GM18951 (cell line): Measurements from ENCODE around the gene SPTLC2.

Experiments used
- POLR2A ChIP-seq: IDR thresholded peaks from 4 replicates; pipeline ENCODE4 v1.6.1; 2011; ENCODE audit warnings: mild to moderate bottlenecking; ENCODE audit not compliant: insufficient read length, insufficient read depth; ENCODE audit errors: extremely low read depth
- in situ Hi-C: fragments of 300-500 bp; cut with MboI; formaldehyde crosslinking; loops from one replicate; pipeline ENCODE4 v1.12.0; 2022; ENCODE audit warnings: low sequenced_read_pairs, mixed read lengths, inconsistent platforms; ENCODE audit not compliant: unreplicated experiment

SPTLC2 gene

DNA sequence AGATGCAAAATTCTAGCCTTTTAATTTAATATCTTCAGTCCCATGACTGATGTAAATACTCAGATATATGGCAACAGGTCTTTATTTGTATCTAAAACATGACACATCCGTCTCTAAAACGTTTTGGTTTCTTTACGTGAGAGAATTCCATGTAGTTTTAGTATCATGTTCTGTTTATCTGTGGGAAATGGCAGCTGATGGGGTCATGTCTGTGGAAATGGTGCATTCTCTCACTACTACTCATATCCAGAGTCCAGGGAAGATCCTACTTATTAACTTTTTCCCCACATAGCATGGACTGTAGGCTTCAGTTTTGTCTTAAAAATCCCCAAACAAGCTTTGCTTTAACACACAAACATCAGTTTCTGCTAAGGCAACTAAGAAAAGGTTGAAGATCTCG lies 53.8 kb downstream of the SPTLC2 start:
- in situ Hi-C loops, result no loop called here
- no peak for TF ChIP-seq POLR2A

DNA sequence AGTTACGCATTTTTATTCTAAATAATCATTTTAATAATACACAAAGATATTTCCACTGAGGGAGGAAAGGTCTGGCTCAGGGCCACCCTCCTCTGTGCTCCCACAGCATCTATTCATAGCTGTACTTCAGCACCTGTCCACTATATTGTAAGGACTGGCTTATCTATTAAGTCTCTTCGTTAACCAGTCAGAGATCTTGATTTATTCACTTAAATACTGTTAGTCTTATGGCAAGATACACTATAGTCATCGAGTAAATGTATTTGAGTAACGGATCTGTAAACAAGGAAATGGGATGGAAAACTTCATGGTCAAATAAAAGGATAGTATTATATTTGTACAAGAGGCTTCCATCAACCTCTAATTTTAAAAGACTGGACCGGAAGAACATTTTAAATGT lies 54.6 kb downstream of the SPTLC2 start:
- no peak for TF ChIP-seq POLR2A
- in situ Hi-C loops, result no loop called here

DNA sequence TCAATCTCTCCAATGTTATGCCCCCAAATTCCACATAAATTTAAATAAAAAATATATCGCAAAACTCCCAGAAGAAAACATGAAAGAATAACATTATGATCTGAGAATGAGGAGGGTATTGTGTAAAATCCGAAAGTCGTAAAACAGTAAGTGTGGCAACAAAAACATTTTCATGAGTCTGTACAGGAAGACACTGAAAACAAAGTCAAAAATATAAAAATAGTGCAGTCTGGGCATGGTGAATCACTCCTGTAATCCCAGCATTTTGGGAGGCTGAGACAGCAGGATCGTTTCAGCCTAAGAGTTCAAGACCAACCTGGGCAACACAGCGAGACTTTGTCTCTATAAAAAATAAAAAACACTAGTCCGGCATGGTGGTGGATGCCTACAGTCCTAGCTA lies 57.1 kb downstream of the SPTLC2 start:
- in situ Hi-C loops, result no loop called here
- TF ChIP-seq POLR2A, result no peak

DNA sequence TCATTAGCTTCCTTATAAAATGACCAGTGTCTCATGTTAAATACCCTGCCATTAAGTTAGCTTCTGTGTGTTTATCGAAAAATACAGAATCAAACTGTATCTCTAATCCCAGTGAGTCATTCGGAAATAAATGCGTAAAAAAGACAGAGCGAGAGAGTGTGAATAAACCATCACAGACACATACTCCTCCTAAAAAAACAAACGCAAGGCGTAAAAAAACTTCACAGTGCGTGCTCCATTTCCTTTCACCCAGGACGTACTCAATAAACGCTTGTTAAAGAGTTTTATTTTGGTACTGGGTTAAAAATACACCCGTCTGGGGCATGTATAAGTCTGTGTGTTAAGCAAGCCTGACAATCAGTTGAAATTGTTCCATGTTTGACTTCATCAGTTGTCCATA lies 59.0 kb downstream of the SPTLC2 start:
- in situ Hi-C loops, result no loop called here
- no peak for TF ChIP-seq POLR2A

DNA sequence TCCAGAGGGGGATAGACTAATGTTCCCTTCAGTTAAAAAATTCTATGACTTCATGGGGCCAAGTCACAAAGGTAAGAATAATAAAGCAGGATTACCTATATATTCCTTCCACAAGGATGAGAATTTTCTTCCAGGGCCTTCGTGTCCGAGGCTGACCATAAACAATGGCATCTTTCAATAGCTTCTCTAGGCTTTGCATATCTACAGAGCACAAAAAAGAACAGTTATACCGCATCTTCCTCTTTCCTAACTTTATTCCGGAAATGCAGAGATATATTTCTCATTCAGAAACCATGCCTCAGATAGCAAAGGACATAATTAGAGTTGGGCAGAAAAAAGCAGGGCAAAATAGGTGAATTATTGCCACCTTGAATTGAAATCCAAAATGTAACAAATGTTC lies 59.5 kb downstream of the SPTLC2 start:
- TF ChIP-seq POLR2A, result no peak
- in situ Hi-C loops, result no loop called here

DNA sequence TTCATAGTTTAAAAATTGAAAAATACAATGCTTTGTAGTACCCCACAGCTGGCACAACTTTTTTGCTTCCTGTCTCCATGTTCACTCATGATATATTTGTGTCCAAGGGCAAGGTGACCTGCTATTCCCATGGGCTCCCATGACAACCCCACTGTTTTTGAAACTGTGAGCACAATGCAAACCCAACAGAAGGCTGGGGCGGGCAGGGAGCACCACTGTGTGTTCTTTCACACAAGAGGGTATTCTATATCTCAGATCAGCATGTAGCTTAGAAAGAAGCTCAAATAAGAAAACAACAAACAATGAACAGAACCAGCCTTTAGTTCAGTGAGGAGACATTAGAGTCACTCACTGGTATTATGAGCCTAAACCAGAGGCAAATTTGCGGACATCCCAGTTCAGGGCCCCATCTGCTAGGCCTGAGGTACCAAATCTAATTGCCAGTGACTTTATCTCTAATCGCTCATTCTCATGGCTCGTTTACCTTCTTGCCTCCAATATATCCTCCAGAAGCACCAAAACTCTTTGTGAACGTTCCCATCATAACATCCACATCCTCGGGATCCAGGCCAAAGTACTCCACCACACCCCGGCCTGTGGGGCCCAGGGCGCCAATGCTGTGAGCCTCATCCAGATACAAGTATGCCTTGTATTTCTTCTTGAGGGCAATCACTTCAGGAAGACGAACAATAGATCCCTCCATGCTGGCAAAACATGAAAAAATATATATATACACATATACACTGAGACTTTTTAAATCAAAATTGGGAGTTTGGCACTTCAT lies 61.4 kb downstream of the SPTLC2 start:
- in situ Hi-C loops, result no loop called here
- no peak for TF ChIP-seq POLR2A

DNA sequence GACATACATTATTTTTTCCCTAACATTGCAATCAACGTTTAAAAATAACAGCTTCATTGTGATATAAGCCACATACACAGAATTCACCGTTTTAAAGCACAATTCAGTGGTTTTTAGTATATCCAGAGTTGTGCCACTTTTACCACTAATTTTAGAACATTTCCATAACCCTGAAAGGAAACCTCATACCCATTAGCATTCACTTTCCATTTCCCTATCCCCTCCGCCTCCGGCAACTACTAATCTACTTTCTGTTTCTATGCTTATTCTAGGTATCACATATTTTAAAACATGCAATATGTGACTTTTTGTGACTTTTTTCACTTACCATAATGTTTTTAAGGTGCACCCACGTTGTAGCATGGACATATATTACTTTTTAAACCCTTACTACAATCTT lies 62.2 kb downstream of the SPTLC2 start:
- TF ChIP-seq POLR2A, result no peak
- in situ Hi-C loops, result no loop called here

DNA sequence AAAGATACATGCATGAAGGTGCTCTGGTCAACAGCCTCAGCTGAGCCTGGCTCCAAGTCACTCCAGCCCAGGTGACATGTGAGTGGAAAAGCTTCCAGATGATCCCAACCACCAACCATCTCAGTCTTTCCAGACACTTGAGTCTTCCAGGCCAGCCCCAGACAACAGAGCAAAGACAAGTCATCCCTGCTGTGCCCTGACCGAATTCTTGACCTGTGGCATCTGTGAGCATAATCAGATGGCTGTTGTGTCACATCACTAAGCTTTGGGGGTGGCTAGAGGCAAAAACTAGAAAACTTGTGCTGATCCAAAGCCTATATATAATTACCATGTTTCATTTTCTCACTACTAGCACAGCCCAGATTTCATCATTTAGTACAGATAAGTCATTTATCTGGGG lies 67.0 kb downstream of the SPTLC2 start:
- TF ChIP-seq POLR2A, result no peak
- in situ Hi-C loops, result loop anchor here (5.0 kb wide), 1 partner anchor 252 kb away; no protein-coding TSS in a partner anchor

DNA sequence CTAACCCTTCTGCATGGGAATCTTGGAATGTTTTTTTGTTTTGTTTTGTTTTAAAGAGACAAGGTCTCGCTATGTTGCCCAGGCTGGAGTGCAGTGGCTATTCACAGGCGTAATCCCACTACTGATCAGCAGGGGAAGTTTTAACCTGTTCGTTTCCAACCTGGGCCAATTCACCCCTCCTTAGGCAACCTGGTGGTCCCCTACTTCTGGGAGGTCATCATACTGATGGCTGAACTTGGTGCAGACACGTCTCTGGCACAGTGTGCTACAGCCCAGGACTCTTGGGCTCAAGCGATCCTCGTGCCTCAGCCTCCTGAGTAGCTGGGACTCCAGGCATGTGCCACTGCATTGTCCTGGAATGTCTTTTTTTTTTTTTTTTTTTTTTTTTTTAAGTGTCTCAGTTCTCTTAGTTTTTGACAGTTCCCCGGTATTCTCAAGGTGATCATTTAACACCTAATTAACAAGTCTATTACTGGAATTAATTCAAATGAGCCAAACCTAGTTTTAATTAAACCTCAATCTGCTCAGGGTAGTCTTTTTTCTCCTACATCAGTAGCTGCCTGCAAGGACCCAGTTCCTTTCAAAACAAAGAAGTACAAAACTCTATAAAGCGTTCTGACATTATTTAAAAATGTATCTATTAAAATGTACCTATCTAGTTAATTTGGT lies 68.8 kb downstream of the SPTLC2 start:
- in situ Hi-C loops, result loop anchor here (5.0 kb wide), 1 partner anchor 250 kb away; no protein-coding TSS in a partner anchor
- TF ChIP-seq POLR2A, result no peak

DNA sequence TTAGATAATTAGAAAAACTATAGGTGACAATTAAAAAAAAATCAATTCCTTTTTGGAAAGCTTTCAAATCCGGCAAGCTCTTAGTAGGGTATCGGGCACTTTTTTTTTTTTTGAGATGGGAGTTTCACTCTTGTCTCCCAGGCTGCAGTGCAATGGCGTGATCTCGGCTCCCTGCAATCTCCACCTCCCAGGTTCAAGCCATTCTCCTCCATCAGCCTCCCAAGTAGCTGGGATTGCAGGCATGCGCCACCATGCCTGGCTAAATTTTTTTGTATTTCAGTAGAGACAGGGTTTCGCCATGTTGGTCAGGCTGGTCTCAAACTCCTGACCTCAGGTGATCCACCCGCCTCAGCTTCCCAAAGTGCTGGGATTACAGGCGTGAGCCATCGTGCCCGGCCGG lies 71.3 kb downstream of the SPTLC2 start:
- in situ Hi-C loops, result loop anchor here (5.0 kb wide), 1 partner anchor 248 kb away; no protein-coding TSS in a partner anchor

DNA sequence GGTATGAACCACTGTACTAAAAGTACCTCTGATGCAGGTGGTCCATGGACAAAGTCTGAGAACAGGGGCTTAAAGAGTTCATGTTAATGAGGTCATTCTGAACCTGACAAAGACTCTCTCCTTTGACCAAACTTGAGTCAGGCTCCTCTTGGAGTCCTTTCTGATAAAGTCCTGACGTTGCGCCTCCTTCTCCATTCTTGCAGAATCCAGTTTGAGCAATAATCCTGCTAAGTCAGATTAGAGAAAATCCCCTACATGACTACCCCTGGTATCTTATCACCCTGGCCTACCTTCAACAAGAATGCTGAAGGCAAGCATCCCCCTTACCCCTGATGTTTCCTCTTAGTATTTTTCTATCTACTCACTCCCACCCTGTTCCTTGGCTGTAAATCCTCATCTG lies 71.9 kb downstream of the SPTLC2 start:
- TF ChIP-seq POLR2A, result no peak
- in situ Hi-C loops, result no loop called here

DNA sequence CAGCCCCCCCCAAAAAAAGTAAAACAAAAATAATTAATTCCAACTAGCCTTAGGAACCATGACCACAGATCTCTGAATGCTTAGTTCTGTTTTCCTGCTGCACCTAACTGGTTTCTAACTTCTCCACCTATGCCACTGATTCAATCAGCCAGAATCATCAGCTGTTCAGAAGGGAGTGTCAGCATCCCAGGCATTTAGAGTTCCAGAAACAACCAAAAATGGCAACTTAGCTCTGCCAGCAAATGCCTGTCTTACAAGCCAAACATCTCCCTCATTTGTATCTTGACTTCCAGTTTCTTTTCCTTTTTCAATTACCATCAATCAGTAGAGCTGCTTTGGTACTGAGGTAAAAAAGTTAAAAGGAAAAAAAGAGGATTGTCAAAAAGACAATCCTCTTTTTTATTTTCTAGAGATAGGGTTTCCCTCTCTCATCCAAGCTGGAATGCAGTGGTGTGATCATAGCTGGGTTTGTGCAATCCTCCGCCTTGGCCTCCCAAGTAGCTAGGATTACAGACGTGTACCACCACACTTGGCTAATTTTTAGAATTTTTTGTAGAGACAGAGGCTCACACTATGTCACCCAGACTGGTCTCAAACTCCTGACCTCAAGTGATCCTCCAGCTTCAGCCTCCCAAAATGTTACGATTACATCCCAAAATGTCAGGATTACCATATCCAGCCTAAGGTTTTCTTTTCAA lies 72.7 kb downstream of the SPTLC2 start:
- TF ChIP-seq POLR2A, result no peak
- in situ Hi-C loops, result no loop called here

DNA sequence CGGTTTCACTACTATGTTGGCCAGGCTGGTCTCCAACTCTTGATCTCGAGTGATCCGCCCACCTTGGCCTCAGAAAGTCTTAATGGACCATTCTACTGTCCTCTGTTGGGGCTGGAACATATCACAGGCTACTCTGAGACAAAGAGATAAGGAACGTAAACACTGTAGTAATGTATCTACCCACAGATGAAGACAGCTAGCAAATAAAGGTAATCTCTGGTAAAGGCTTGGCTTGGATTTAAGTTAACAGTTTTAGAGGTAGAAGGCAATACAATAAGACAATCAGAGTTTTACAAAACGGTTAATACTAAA lies 73.2 kb downstream of the SPTLC2 start:
- in situ Hi-C loops, result no loop called here
- no peak for TF ChIP-seq POLR2A

DNA sequence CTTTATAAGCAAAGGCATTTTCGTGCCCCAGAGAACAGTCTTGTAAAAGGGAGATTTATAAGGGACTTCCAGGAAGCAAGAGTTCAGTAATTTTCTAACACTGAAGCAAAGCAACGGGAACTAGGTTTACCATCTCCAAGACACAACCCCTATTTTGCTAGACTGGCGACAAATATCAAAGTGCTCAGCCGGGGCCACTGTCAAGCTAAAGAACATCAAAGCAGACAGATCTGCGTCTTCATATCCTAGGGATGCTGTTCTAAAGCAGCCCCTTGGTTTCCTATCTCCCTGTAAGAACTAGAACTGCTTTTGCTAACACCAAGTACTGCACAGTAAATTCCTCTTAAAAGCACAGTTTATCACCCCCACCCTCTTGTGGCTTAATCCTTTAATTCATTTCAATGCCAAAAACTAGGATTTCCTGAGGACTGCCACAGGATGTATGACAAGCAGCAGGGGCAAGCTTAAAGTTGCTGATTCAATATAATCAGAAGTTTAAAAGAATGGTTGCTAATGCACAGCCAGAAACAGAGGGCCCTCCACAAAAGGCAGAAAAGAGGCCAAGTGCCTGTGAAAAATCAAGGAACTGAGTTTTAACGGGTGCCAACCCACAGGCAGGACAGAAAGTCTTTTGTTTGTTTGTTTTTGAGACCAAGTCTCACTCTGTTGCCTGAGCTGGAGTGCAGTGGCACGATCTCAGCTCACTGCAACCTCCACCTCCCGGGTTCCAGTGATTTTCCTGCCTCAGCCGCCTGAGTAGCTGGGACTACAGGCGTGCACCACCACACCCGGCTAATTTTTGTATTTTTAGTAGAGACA lies 73.8 kb downstream of the SPTLC2 start:
- no peak for TF ChIP-seq POLR2A
- in situ Hi-C loops, result no loop called here
